PFSK-1 (cell line): Measurements from ENCODE around the gene COX4I2.

Source experiments
- FOXP2 ChIP-seq: optimal IDR thresholded peaks from 2 replicates; pipeline ENCODE3; 2011; ENCODE audit warnings: borderline replicate concordance, control low read depth, inconsistent platforms; ENCODE audit not compliant: insufficient read depth; ENCODE audit errors: extremely low read length, extremely low read depth
- POLR2AphosphoS5 ChIP-seq: IDR thresholded peaks from 2 replicates; pipeline ENCODE4 v1.6.1; 2012; ENCODE audit warnings: low read depth, mild to moderate bottlenecking, control low read depth, low read length, moderate library complexity
- SIN3A ChIP-seq: IDR thresholded peaks from 2 replicates; pipeline ENCODE4 v1.6.1; 2012; ENCODE audit warnings: mild to moderate bottlenecking, low read length, moderate library complexity, borderline replicate concordance; ENCODE audit not compliant: insufficient read depth
- TAF1 ChIP-seq: IDR thresholded peaks from 2 replicates; pipeline ENCODE4 v1.6.1; 2012; ENCODE audit warnings: low read length, control low read depth, borderline replicate concordance; ENCODE audit not compliant: insufficient read depth
- TF ChIP-seq, protein P1 (sequence below), 2 experiments: IDR thresholded peaks; 2 replicates each; pipeline versions ENCODE4 v1.6.1 to v1.8.0; 2011 to 2012; ENCODE audit warnings: low read depth in 2 of 2, low read length in 2 of 2, control low read depth in 1 of 2, inconsistent platforms in 1 of 2, mild to moderate bottlenecking in 1 of 2, moderate library complexity in 1 of 2; ENCODE audit not compliant: insufficient read depth in 1 of 2

COX4I2 gene

DNA sequence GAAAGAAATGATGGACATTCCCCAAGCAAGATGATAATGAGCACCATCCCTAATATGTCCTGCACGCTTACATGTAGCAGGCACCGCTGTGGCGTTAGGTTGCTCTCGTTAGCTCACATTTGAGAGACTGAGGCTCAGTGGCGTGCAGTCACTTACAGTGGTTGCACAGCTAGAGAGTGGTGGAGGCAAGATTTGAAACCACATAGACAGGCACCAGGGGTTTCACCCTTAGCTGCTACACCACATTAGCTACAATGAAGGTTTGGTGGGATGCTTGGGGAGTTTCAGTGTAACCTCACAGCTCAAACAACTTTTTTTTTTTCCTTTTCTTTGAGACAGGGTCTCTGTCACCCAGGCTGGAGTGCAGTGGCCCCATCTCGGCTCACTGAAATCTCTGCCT is 3.7 kb downstream of the COX4I2 start:
- TF ChIP-seq, protein P1, sequence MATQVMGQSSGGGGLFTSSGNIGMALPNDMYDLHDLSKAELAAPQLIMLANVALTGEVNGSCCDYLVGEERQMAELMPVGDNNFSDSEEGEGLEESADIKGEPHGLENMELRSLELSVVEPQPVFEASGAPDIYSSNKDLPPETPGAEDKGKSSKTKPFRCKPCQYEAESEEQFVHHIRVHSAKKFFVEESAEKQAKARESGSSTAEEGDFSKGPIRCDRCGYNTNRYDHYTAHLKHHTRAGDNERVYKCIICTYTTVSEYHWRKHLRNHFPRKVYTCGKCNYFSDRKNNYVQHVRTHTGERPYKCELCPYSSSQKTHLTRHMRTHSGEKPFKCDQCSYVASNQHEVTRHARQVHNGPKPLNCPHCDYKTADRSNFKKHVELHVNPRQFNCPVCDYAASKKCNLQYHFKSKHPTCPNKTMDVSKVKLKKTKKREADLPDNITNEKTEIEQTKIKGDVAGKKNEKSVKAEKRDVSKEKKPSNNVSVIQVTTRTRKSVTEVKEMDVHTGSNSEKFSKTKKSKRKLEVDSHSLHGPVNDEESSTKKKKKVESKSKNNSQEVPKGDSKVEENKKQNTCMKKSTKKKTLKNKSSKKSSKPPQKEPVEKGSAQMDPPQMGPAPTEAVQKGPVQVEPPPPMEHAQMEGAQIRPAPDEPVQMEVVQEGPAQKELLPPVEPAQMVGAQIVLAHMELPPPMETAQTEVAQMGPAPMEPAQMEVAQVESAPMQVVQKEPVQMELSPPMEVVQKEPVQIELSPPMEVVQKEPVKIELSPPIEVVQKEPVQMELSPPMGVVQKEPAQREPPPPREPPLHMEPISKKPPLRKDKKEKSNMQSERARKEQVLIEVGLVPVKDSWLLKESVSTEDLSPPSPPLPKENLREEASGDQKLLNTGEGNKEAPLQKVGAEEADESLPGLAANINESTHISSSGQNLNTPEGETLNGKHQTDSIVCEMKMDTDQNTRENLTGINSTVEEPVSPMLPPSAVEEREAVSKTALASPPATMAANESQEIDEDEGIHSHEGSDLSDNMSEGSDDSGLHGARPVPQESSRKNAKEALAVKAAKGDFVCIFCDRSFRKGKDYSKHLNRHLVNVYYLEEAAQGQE (IDR thresholded peaks at IDR 0.05; ENCODE audit: insufficient read depth in 1 of 2, low read depth in 2 of 2, low read length in 2 of 2) = no peak
- TF ChIP-seq SIN3A (no peak), FOXP2 (no peak), POLR2AphosphoS5 (no peak), TAF1 (no peak)

DNA sequence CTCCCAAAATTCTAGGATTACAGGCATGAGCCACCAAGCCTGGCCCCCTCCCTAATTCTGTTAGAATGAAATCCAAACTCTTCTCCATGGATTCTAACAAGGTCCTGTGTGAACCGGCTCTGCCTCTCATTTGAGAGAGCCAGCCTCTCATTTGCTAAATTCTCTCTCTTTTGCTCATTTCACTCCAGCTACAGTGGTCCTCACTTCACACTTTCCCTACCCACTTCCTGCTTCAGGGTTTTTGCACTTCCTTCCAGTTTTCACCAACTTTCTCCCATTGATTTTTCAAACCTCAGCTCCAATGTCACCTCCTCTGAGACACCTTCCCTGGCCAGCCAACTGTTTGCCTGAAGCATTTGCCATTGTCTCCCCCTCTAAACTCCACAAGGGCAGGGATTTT is 5.1 kb downstream of the COX4I2 start:
- TF ChIP-seq POLR2AphosphoS5 (no peak), FOXP2 (no peak), SIN3A (no peak), TAF1 (no peak)
- TF ChIP-seq, protein P1 (IDR thresholded peaks at IDR 0.05; ENCODE audit: insufficient read depth in 1 of 2, low read depth in 2 of 2, low read length in 2 of 2) = no peak

DNA sequence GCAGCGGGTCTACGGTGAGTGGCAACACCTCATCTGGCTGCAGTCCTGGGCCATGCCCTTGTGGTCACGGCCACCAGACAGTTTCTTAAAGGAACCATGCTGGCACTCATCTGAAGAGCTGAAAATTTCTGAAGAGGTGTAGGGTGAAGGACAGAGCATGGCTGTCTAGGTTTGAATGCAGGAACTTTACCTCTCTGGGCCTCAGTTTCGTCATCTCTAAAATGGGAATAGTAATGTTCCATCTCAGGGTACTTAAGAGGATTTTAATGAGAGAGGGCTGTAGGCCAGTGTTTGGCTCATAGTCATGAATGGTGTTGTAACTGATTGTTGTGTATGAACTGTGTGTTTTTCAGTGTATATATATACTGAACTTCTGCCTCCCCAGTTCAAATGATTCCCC is 5.8 kb downstream of the COX4I2 start:
- no peak for TF ChIP-seq TAF1
- TF ChIP-seq FOXP2 = no peak
- TF ChIP-seq, protein P1 (IDR thresholded peaks at IDR 0.05; ENCODE audit: insufficient read depth in 1 of 2, low read depth in 2 of 2, low read length in 2 of 2) = no peak
- TF ChIP-seq SIN3A = no peak
- no peak for TF ChIP-seq POLR2AphosphoS5

DNA sequence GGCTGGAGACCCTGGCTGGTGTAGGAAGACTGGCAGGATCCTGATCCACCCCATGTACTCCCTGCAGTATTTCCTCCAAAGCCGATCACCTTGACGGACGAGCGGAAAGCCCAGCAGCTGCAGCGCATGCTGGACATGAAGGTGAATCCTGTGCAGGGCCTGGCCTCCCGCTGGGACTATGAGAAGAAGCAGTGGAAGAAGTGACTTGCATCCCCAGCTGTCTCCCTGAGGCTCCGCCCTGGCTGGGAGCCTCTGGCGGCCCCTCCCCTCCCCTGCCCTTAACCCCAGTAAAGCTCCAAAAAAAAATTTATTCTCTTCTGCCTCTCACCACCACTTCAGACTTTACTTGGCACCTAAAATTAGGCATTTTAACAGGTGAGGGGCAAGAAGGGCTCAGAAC is 7.0 kb downstream of the COX4I2 start:
- no peak for TF ChIP-seq SIN3A

DNA sequence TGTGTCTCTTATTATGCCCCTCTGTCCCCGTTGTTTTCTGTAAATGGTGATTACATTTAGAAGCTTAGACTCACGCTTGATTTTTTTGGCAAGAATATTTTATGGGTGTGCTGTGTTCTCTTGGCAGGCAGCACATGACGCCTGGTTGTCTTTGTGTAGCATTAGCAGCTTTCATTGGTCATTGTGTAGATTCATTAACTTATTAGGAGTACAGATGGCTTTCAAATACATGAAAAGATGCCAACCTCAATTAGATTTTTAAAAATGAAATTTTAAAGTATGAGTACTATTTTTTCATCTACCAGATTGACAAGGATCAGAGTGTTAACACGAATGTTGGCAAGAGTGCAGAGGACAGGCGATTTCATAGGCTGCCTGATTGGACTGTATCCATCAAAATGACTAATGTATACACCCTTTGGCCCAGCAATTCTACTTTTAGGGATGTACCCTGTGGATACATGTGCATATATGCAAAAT is 15.2 kb downstream of the COX4I2 start:
- no peak for TF ChIP-seq TAF1
- TF ChIP-seq FOXP2 = no peak
- TF ChIP-seq SIN3A = no peak
- TF ChIP-seq, protein P1 (IDR thresholded peaks at IDR 0.05; ENCODE audit: insufficient read depth in 1 of 2, low read depth in 2 of 2, low read length in 2 of 2) = no peak
- no peak for TF ChIP-seq POLR2AphosphoS5
